IMR-90 (cell line): Measurements from ENCODE around the gene CHMP1A. TPM values are rescaled to one million over a fixed set of nuclear protein-coding genes. Genes with fewer than 3 reads are reported as not detected.

Experiments used
- ATAC-seq: fragments of 200-7000 bp; cut with Tn5 transposase; 2 replicates; pipeline ENCODE4 v1.9.1; 2020; ENCODE audit warnings: low read depth, mild to moderate bottlenecking, moderate library complexity
- BruUV-seq: library from RNA; stranded (reverse); fragments of 400-500 nt; replicated peaks from 2 replicates; lab custom pipeline; 2021; lab: Mats Ljungman, UMichigan
- CTCF ChIA-PET: fragments of 300-600 bp; formaldehyde crosslinking; extraction: SDS; loops from one replicate; lab custom pipeline; 2021; ENCODE audit warnings: antibody characterized with exemption; lab: Yijun Ruan, JAX
- POLR2A ChIA-PET: fragments of 300-600 bp; sonication (Branson Sonifier 250); formaldehyde crosslinking; loops from one replicate; lab custom pipeline; 2022; ENCODE audit warnings: antibody characterized with exemption; ENCODE audit not compliant: unreplicated experiment; lab: Charles Lee
- DNase-seq: peaks from one replicate; pipeline ENCODE4 v3.0.0; 2013
- H2AFZ ChIP-seq: replicated peaks from 2 replicates; pipeline ENCODE3; 2013; ENCODE audit warnings: low read length, mild to moderate bottlenecking; ENCODE audit not compliant: poor library complexity
- H2AK5ac ChIP-seq: 2 replicates; pipeline ENCODE4 v1.6.1; 2013; ENCODE audit warnings: low read depth, low read length, inconsistent platforms
- H2AK9ac ChIP-seq: replicated peaks from 2 replicates; pipeline ENCODE3; 2013; ENCODE audit warnings: mild to moderate bottlenecking, low read depth, low read length, moderate library complexity; ENCODE audit not compliant: poor library complexity
- H2BK120ac ChIP-seq: 2 replicates; pipeline ENCODE4 v1.6.1; 2013; ENCODE audit warnings: low read depth, low read length, inconsistent platforms
- H2BK15ac ChIP-seq: 3 replicates; pipeline ENCODE4 v1.6.1; 2013; ENCODE audit warnings: low read depth, low read length, inconsistent platforms
- H2BK20ac ChIP-seq: 2 replicates; pipeline ENCODE4 v1.6.1; 2013; ENCODE audit warnings: low read depth, mild to moderate bottlenecking, inconsistent platforms, low read length, moderate library complexity
- H2BK5ac ChIP-seq: 2 replicates; pipeline ENCODE4 v1.6.1; 2013; ENCODE audit warnings: mild to moderate bottlenecking, low read depth, low read length, inconsistent platforms; ENCODE audit not compliant: poor library complexity, severe bottlenecking
- H3K14ac ChIP-seq: replicated peaks from 2 replicates; pipeline ENCODE4 v1.6.1; 2013; ENCODE audit warnings: low read depth, low read length, inconsistent platforms
- H3K18ac ChIP-seq: 2 replicates; pipeline ENCODE4 v1.6.1; 2013; ENCODE audit warnings: low read depth, low read length, control low read depth
- H3K23ac ChIP-seq: 2 replicates; pipeline ENCODE4 v1.6.1; 2013; ENCODE audit warnings: low read depth, low read length, inconsistent platforms
- H3K27ac ChIP-seq: 2 replicates; pipeline ENCODE4 v1.5.1; 2013; ENCODE audit warnings: mild to moderate bottlenecking, control low read depth, low read length; ENCODE audit not compliant: insufficient read depth
- H3K27me3 ChIP-seq: 2 replicates; pipeline ENCODE4 v1.6.1; 2013; ENCODE audit warnings: low read length; ENCODE audit not compliant: control insufficient read depth, insufficient read depth
- H3K36me3 ChIP-seq: 2 replicates; pipeline ENCODE4 v1.6.1; 2013; ENCODE audit warnings: low read length, mixed read lengths; ENCODE audit not compliant: control insufficient read depth, insufficient read depth
- H3K4ac ChIP-seq: 2 replicates; pipeline ENCODE4 v1.6.1; 2013; ENCODE audit warnings: low read depth, low read length, inconsistent platforms
- H3K4me1 ChIP-seq: 2 replicates; pipeline ENCODE4 v1.6.1; 2013; ENCODE audit warnings: low read length, mixed read lengths; ENCODE audit not compliant: control insufficient read depth, insufficient read depth
- H3K4me2 ChIP-seq: 2 replicates; pipeline ENCODE4 v1.6.1; 2013; ENCODE audit warnings: low read depth, mild to moderate bottlenecking, control low read depth, low read length, moderate library complexity
- H3K4me3 ChIP-seq: 2 replicates; pipeline ENCODE4 v1.5.1; 2013; ENCODE audit warnings: low read depth, mild to moderate bottlenecking, control low read depth, low read length, moderate library complexity; ENCODE audit not compliant: insufficient read depth
- H3K56ac ChIP-seq: 2 replicates; pipeline ENCODE4 v1.6.1; 2013; ENCODE audit warnings: low read length, inconsistent platforms; ENCODE audit not compliant: insufficient read depth; ENCODE audit errors: extremely low read depth
- H3K79me1 ChIP-seq, 2 experiments: 2 replicates each; pipeline ENCODE4 v1.6.1; 2013; ENCODE audit warnings: low read length in 2 of 2, inconsistent platforms in 1 of 2, low read depth in 1 of 2
- H3K9ac ChIP-seq: 2 replicates; pipeline ENCODE4 v1.6.1; 2013; ENCODE audit warnings: low read depth, low read length, control low read depth
- H3K9me1 ChIP-seq: 2 replicates; pipeline ENCODE4 v1.6.1; 2013; ENCODE audit warnings: low read length, inconsistent platforms; ENCODE audit not compliant: insufficient read depth
- H3K9me3 ChIP-seq: 2 replicates; pipeline ENCODE4 v1.6.1; 2013; ENCODE audit warnings: low read length; ENCODE audit not compliant: control insufficient read depth, insufficient read depth
- H4K20me1 ChIP-seq: 2 replicates; pipeline ENCODE4 v1.6.1; 2013; ENCODE audit warnings: low read length, inconsistent platforms; ENCODE audit not compliant: insufficient read depth
- H4K5ac ChIP-seq: 2 replicates; pipeline ENCODE4 v1.6.1; 2013; ENCODE audit warnings: mild to moderate bottlenecking, low read depth, low read length, control low read depth
- H4K8ac ChIP-seq, 2 experiments: 2 replicates each; pipeline ENCODE4 v1.6.1; 2013; ENCODE audit warnings: low read depth in 2 of 2, low read length in 2 of 2, control low read depth in 1 of 2, inconsistent platforms in 1 of 2
- H4K91ac ChIP-seq: 2 replicates; pipeline ENCODE4 v1.6.1; 2013; ENCODE audit warnings: low read depth, low read length, inconsistent platforms; ENCODE audit not compliant: insufficient read depth
- BHLHE40 ChIP-seq: fragments of 150-350 bp; IDR thresholded peaks from 2 replicates; pipeline ENCODE4 v1.6.1; 2016; ENCODE audit warnings: mild to moderate bottlenecking, low read depth, low read length
- CHD1 ChIP-seq: IDR thresholded peaks from 2 replicates; pipeline ENCODE4 v1.6.1; 2012; ENCODE audit warnings: low read depth, low read length, improper control_type of control experiment
- MAFK ChIP-seq: IDR thresholded peaks from 2 replicates; pipeline ENCODE4 v1.6.1; 2012; ENCODE audit warnings: low read depth, low read length, improper control_type of control experiment
- MAZ ChIP-seq: IDR thresholded peaks from 2 replicates; pipeline ENCODE4 v1.6.1; 2012; ENCODE audit warnings: low read depth, mild to moderate bottlenecking, low read length, improper control_type of control experiment, moderate library complexity, borderline replicate concordance
- MXI1 ChIP-seq: IDR thresholded peaks from 2 replicates; pipeline ENCODE4 v1.6.1; 2012; ENCODE audit warnings: low read depth, mild to moderate bottlenecking, low read length, moderate library complexity, borderline replicate concordance
- RAD21 ChIP-seq: IDR thresholded peaks from 2 replicates; pipeline ENCODE4 v1.6.1; 2012; ENCODE audit warnings: low read length, improper control_type of control experiment
- RCOR1 ChIP-seq: IDR thresholded peaks from 2 replicates; pipeline ENCODE4 v1.6.1; 2012; ENCODE audit warnings: mild to moderate bottlenecking, low read length, improper control_type of control experiment; ENCODE audit not compliant: insufficient replicate concordance
- RFX5 ChIP-seq: IDR thresholded peaks from 2 replicates; pipeline ENCODE4 v1.8.0; 2012; ENCODE audit warnings: low read depth, mild to moderate bottlenecking, low read length, moderate library complexity
- SMC3 ChIP-seq: fragments of 150-350 bp; IDR thresholded peaks from 2 replicates; pipeline ENCODE4 v1.6.1; 2016; ENCODE audit warnings: low read depth, mild to moderate bottlenecking, antibody characterized with exemption, low read length, moderate library complexity
- WGBS, 2 experiments: methylation state at CpG; one replicate each; pipeline versions ENCODE4 v1.1.5 to v1.1.7; 2013; ENCODE audit warnings: missing lambda C conversion rate in 2 of 2; ENCODE audit not compliant: insufficient read length in 1 of 2; ENCODE audit errors: extremely low coverage in 2 of 2; 5-methylcytosine and 5-hydroxymethylcytosine counted together
- dilution Hi-C: fragments of 300-500 bp; cut with HindIII; formaldehyde crosslinking; loops from one replicate; pipeline ENCODE4 v1.14.3; 2018; ENCODE audit warnings: low sequenced_read_pairs; ENCODE audit not compliant: unreplicated experiment
- in situ Hi-C: fragments of 300-500 bp; cut with MboI; formaldehyde crosslinking; loops from 3 replicates; pipeline ENCODE4 v1.14.3; 2019; ENCODE audit warnings: low sequenced_read_pairs, inconsistent platforms, mixed read lengths
- intact Hi-C: fragments of 100-400 bp; cut with micrococcal nuclease; formaldehyde crosslinking; loops from 2 replicates; pipeline ENCODE4 v1.10.0; 2022
- polyA plus RNA-seq, 3 experiments: library from polyadenylated mRNA; depleted of rRNA; stranded (reverse); fragments of >200 nt; gene quantifications; 2 replicates each; pipeline ENCODE4 v1.2.3, GENCODE V29; 2012; ENCODE audit warnings: low replicate concordance in 1 of 3
- total RNA-seq: library from RNA; depleted of rRNA; stranded (reverse); fragments of >200 nt; gene quantifications from 2 replicates; pipeline ENCODE4 v1.2.3, GENCODE V29; 2012
- TF ChIP-seq, protein P1 (sequence below): fragments of 150-350 bp; IDR thresholded peaks from 2 replicates; pipeline ENCODE4 v1.6.1; 2017; ENCODE audit warnings: mild to moderate bottlenecking, antibody characterized with exemption, low read length, low read depth

Gene CHMP1A
- total and polyA plus RNA-seq, 2 of the 4 experiments (the other 2 are of a cell fraction) = 97.3 to 99.8 TPM

DNA sequence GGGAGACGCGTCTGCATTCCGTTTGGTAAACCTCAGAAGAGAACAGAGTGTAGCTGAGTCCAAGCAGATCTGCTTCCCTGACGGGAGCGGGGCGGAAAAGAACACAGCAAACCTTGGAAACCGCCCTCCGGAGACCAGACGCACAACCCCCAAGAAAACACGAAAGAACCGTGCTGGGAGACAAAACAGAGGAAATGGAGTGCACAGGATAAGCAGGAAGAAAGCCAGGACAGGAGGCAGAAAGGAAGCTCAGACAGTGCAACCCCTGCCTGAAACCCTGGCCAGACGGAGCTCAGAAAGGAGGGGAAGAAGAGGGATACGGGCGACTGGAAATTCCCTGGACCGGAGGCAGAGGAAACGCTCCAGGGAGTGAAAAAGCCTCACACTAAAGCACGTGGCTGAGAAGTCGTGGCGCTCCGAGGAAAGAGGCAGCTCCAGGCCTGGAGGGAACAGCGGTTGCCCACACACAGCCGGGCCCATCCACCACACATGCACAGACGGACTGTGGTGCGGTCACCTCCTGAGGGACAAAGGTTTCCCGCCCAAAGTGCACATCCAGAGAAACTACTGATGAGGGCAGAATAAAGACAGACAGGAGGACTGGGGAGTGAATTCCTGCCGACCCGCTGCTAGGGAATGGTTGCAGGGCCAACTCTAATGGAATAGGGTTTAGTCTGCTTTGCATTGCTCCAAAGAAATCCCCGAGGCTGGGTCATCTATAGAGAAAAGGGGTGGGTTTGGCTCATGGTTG is 33.8 kb downstream of the CHMP1A start:
- H3K4ac ChIP-seq = no peak overlapping the region
- no peaks in the 10 kb centered on the region for H3K36me3 ChIP-seq
- H2BK5ac ChIP-seq = no peak overlapping the region
- no peak overlapping the region for H2AK5ac ChIP-seq
- DNase-seq = no peak
- no peak overlapping the region for H3K18ac ChIP-seq
- H3K27me3 ChIP-seq = peaks cover 43% of the 10 kb centered on the region
- H3K9ac ChIP-seq = no peak overlapping the region
- H4K8ac ChIP-seq = no peak overlapping the region
- ChIA-PET CTCF (no interaction called here), POLR2A (no interaction called here)
- dilution Hi-C loops (no loop called here), intact Hi-C loops (no loop called here), in situ Hi-C loops (no loop called here)
- H3K14ac ChIP-seq = no peak overlapping the region
- H2BK20ac ChIP-seq = no peak overlapping the region
- no peaks in the 10 kb centered on the region for H3K9me3 ChIP-seq
- H4K5ac ChIP-seq = no peak overlapping the region
- H4K20me1 ChIP-seq = no peaks in the 10 kb centered on the region
- no peak overlapping the region for H3K56ac ChIP-seq
- no peak overlapping the region for H2BK120ac ChIP-seq
- no peak overlapping the region for H2BK15ac ChIP-seq
- BruUV-seq = no TSS peak
- H3K4me1 ChIP-seq = peaks cover 2% of the 10 kb centered on the region; the same call in 1 of the 2 replicates
- no peak for ATAC-seq
- no peak overlapping the region for H3K4me2 ChIP-seq
- no peak overlapping the region for H4K91ac ChIP-seq
- no peaks in the 10 kb centered on the region for H3K79me1 ChIP-seq
- no peak overlapping the region for H3K23ac ChIP-seq
- no peak overlapping the region for H2AK9ac ChIP-seq
- H3K9me1 ChIP-seq = no peaks in the 10 kb centered on the region
- peak overlapping the region; percentile 48 for H2AFZ ChIP-seq
- H3K4me3 ChIP-seq = no peak overlapping the region
- no peak for TF ChIP-seq RAD21
- no peak for TF ChIP-seq MAZ
- no peak for TF ChIP-seq RFX5
- TF ChIP-seq MXI1 = no peak
- TF ChIP-seq CHD1 = no peak
- TF ChIP-seq RCOR1 = no peak
- no peak for TF ChIP-seq MAFK
- no peak for TF ChIP-seq SMC3
- no peak for TF ChIP-seq BHLHE40
- TF ChIP-seq, protein P1, sequence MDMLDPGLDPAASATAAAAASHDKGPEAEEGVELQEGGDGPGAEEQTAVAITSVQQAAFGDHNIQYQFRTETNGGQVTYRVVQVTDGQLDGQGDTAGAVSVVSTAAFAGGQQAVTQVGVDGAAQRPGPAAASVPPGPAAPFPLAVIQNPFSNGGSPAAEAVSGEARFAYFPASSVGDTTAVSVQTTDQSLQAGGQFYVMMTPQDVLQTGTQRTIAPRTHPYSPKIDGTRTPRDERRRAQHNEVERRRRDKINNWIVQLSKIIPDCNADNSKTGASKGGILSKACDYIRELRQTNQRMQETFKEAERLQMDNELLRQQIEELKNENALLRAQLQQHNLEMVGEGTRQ = no peak
- WGBS, 2 experiments = 73% methylated on average over 16 of the region's 28 CpGs; no CpG with 5 or more reads in 1 of the 2 experiments
- H3K27ac ChIP-seq = no peak overlapping the region
